GM15510 (cell line): ENCODE measurements around the gene SLC29A3.

Experiments
- POLR2A ChIP-seq: IDR thresholded peaks from 3 replicates; pipeline ENCODE4 v1.6.1; 2011; ENCODE audit warnings: borderline replicate concordance; ENCODE audit not compliant: insufficient read length; ENCODE audit errors: extremely low read depth

The SLC29A3 gene

DNA sequence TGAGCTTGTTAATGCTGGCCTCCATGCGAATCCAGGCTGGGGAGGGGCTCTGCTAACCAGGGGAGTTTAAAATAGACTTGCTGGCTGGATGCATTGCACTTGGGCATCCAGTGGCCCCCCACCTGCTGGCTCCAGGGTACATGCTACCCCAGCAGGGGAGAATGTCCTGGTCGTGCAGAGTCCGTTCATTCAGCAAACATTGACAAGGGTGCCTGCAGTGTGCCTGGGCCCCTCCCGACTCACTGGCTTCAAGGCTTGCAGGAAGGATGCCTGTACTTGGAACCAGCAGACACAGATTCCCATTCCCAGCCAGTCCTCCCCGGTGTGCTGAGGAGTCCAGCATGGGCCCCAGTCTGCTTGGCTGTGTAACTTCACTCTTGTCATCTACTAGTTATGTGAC is 1.5 kb downstream of the SLC29A3 start:
- no peak for TF ChIP-seq POLR2A

- TF ChIP-seq POLR2A: no peak
Observed at GRCh38 chr10:71321386-71321785, 2.3 kb downstream of the SLC29A3 start.

DNA sequence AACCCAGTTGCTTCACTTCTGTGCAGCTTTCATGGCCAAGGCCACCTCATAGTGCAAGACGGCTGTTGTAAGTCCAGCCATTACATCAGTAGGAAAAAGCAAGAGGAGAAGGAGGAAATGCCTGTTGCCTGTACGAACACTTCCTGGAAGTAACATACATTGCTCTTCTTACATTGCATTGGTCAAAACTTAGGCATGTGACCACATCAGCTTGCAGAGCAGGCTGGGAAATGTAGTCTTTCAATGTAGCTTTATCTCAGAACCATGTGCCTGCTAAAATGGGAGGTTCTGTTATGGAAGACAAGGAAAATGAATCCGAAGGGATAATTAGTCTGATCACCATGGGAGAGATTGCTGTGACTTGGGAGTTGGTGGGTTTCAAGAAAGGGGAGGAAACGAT is 4.3 kb downstream of the SLC29A3 start:
- TF ChIP-seq POLR2A: no peak

DNA sequence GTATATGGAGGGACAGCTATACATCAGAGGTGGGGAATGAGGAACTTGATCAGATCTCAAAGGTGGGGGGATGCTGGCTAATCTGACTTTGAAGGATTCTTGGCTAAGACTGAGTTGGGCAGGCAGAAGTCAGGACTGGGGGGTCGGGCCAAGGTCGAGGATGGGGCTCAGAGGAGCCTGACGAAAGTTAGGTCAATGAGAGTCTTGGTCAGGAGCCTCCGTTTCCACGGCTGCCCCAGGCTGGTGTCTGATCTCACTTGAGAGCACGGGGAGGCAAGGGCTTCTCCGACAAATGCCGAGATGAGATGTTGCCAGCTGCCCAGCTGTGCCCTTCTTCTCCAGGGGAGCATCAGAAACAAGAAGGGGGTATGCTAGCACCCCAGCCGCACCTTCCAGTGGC is 5.7 kb downstream of the SLC29A3 start:
- TF ChIP-seq POLR2A: no peak

DNA sequence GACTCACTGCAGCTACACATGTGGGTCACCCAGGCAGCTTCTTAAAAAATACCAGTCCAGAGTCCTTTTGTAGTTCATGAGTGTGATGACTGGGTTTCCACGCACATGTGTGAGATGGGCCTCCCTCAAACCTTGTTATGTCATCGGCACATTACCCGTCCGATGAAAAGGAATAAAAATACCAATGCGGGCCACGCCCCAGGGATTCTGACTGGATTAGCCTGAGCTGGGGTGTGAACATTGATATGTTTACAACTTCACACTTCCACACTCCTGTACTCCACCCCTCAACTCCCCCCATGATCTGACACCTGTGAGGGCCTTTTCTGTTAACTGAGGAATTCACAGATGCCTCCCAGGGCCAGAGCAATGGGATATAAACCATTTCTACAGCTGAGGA is 6.2 kb downstream of the SLC29A3 start:
- no peak for TF ChIP-seq POLR2A

- no peak for TF ChIP-seq POLR2A
Observed at GRCh38 chr10:71326464-71326881, 7.4 kb downstream of the SLC29A3 start.

GRCh38 chr10:71330789-71331404 is 11.8 kb downstream of the SLC29A3 start:
- no peak for TF ChIP-seq POLR2A

DNA sequence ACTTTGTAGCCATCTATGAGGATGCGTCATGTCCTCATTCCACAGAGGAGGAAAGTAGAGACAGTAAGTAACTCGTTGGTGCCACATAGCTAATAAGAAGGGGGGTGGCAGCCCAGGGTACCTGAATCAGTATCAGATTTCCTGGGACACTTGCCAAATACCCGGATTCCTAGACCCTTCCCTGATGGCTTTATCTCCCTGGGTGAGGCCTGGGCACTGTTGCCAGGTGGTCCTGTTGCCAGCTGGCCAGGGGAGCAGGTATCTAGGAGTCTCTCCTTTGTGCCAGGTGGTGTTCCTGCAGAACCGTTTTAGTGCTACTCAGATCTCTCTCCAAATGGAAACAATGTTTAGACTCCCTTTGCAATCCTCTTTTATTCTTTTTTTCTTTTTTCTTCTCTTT is 12.7 kb downstream of the SLC29A3 start:
- TF ChIP-seq POLR2A: no peak

- TF ChIP-seq POLR2A: no peak
Observed at GRCh38 chr10:71332466-71332865, 13.4 kb downstream of the SLC29A3 start.

GRCh38 chr10:71333129-71333887 is 14.2 kb downstream of the SLC29A3 start:
- no peak for TF ChIP-seq POLR2A

DNA sequence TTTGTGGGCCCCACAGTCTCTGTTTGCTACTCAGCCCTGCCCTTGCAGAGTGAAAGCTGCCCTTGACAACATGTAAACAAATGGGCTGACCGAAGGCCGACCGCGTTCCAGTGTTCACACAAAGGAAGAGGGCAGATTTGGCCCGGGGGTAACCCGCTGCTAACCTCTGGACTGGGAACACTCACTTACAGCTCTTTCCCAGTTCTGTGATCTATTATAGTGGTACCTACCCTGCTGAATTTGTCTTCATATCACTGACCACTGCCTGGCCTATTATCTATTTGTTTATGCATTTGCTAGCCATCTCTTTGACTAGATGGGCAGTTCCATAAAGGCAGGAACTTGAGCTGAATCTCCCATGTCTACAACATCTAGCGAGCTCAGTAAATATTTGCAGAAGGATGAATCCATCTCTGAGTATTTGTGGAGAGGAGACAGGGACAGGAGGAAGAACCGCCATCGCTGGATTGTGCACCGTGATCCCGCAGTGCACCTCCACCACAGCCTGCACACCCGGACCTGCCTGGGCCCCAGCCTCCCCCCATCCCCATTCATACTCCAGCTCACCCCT is 15.2 kb downstream of the SLC29A3 start:
- TF ChIP-seq POLR2A: no peak

DNA sequence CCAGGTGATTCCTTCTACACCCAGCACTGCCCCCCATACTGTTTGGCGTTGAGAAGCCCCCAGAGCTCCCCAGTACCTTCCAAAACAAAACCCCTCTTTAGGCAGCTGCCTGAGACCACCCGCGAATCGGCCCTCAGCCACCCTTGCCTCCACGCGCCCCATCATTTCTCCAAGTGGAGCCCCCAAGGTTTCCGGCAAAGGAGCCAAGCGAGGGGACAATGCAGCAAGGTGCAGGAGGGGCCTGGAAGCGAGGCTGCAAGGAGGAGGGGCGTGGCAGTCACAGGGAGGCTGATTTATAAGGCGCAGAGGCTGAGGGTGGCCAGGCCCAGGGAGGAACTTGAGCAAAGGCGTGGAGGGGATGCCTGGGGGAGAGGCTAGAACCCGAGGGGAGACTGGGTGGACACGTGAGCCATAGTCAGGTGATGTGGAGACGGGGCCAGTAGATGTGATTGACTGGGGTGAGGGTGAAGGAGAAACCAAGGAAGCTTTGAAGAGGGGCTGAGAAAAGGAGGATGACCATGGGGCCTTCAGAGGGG is 16.2 kb downstream of the SLC29A3 start:
- TF ChIP-seq POLR2A: no peak

DNA sequence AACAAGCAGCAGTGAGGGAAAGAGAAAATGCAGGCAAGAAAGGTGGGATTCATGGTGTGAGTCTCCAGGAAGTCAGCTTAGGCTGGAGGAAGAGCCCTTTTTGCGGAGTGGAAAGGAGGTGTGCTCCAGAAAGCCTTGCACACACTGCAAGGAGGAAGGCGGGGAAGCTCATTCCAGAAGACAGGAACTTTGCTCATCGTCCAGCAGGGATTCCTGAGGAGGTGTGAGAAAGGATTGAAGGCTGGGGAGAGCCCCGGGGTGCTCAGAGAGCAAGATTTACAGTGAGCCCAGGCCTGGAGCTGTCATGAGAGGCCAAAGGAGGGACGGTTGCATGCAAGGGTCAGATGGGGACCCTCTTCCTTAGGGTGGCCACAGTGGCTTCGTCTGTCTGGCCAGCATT is 17.6 kb downstream of the SLC29A3 start:
- TF ChIP-seq POLR2A: no peak

GRCh38 chr10:71337219-71337701 is 18.2 kb downstream of the SLC29A3 start:
- TF ChIP-seq POLR2A: no peak

DNA sequence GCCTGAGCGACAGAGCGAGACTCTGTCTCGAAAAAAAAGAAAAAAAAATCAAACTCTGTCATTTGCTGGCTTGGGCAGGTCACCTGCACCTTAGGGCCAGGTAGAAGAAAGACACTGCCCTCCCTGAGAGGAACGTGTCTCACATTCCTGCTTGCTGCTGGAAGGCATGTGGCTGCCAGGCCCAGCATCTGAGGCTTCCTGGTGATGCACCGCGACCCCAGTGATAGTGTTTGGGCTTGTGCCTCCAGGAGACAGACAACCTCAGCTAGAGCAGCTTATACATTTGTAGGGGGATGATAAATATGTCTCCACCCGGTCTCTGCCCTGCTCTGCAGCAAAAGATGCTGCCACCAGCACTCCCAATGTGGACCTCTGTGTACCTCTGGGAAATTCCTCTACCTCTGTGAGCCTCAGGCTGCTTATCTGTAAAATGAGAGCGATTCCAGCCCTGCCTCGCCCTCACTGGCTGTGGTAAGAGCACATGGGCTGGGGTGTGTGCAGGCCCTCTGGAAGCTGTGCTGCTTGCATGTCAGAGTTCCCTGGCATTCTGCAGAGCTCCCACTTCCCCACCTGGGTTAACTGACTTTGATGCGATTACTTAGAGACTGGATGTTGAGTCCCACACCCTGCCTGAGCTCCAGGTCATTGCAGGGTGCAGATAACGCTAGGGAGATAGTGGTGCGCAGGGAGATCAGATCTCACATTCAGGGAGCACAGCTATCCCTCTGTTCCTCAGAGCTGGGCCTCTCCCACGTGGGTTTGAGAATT is 19.9 kb downstream of the SLC29A3 start:
- TF ChIP-seq POLR2A: no peak
